ENCODE results near the gene TAS2R41.

- no peak for TF ChIP-seq CTCF (IDR thresholded peaks at IDR 0.05)
- TF ChIP-seq POLR2A (IDR thresholded peaks at IDR 0.05) = no peak
Measured at GRCh38 chr7:143497008-143497795, 19.5 kb downstream of the TAS2R41 start.
